Panc1 (cell line): ENCODE measurements around the gene FEN1. TPM values are rescaled to one million over a fixed set of nuclear protein-coding genes. Genes with fewer than 3 reads are reported as not detected.

Source experiments
- ATAC-seq: fragments of 200-7000 bp; cut with Tn5 transposase; 2 replicates; pipeline ENCODE4 v1.9.1; 2020; ENCODE audit warnings: mild to moderate bottlenecking, moderate library complexity
- BruUV-seq: library from RNA; stranded (reverse); fragments of 400-500 nt; replicated peaks from 2 replicates; lab custom pipeline; 2021; lab: Mats Ljungman, UMichigan
- CTCF ChIA-PET: fragments of 300-600 bp; sonication (Branson Sonifier 250); formaldehyde crosslinking; loops from one replicate; lab custom pipeline; 2022; ENCODE audit warnings: antibody characterized with exemption; lab: Charles Lee
- POLR2A ChIA-PET: fragments of 300-600 bp; sonication (Branson Sonifier 250); formaldehyde crosslinking; loops from one replicate; lab custom pipeline; 2022; ENCODE audit warnings: antibody characterized with exemption; lab: Charles Lee
- DNase-seq: peaks from one replicate; pipeline ENCODE4 v3.0.0-alpha.2; 2010; ENCODE audit warnings: low read depth, low spot score
- H3K27ac ChIP-seq: 2 replicates; pipeline ENCODE4 v1.5.1; 2011; ENCODE audit warnings: mild to moderate bottlenecking, low read length, inconsistent platforms
- H3K27me3 ChIP-seq: fragments of 200-500 bp; sonication (Bioruptor generic); 2 replicates; pipeline ENCODE4 v1.6.0; 2014; ENCODE audit warnings: low read length, inconsistent platforms; ENCODE audit not compliant: control insufficient read depth, insufficient read depth
- H3K36me3 ChIP-seq: fragments of 200-500 bp; sonication (Bioruptor generic); 2 replicates; pipeline ENCODE4 v1.5.1; 2014; ENCODE audit warnings: inconsistent platforms, mild to moderate bottlenecking, low read length, moderate library complexity; ENCODE audit not compliant: control insufficient read depth, insufficient read depth
- H3K4me1 ChIP-seq: 2 replicates; pipeline ENCODE4 v1.5.1; 2011; ENCODE audit warnings: inconsistent platforms, mild to moderate bottlenecking, low read length, moderate library complexity; ENCODE audit not compliant: control insufficient read depth, insufficient read depth
- H3K4me3 ChIP-seq, 2 experiments: 2 replicates each; pipeline ENCODE4 v1.5.1; 2011 to 2012; ENCODE audit warnings: low read depth in 2 of 2, low read length in 2 of 2, mild to moderate bottlenecking in 2 of 2, inconsistent platforms in 1 of 2, moderate library complexity in 1 of 2
- H3K9me3 ChIP-seq: fragments of 200-500 bp; sonication (Bioruptor generic); 2 replicates; pipeline ENCODE4 v1.5.1; 2014; ENCODE audit warnings: low read depth, mild to moderate bottlenecking, inconsistent platforms, low read length, moderate library complexity; ENCODE audit not compliant: control insufficient read depth, insufficient read depth
- CTCF ChIP-seq: fragments of 450-650 bp; IDR thresholded peaks from 2 replicates; pipeline ENCODE4 v1.5.1; 2017; ENCODE audit warnings: mild to moderate bottlenecking
- POLR2AphosphoS5 ChIP-seq: IDR thresholded peaks from 2 replicates; pipeline ENCODE4 v1.6.1; 2012; ENCODE audit warnings: mild to moderate bottlenecking, low read depth, low read length, moderate library complexity
- REST ChIP-seq, 2 experiments: IDR thresholded peaks; 2 replicates each; pipeline ENCODE4 v1.6.1; 2011 to 2012; ENCODE audit warnings: low read depth in 2 of 2, control low read depth in 1 of 2, low read length in 1 of 2, mild to moderate bottlenecking in 1 of 2, moderate library complexity in 1 of 2; ENCODE audit not compliant: insufficient read depth in 1 of 2
- SIN3A ChIP-seq: IDR thresholded peaks from 2 replicates; pipeline ENCODE4 v1.6.1; 2012; ENCODE audit warnings: low read depth, mild to moderate bottlenecking, low read length, moderate library complexity, borderline replicate concordance; ENCODE audit not compliant: insufficient read depth
- TCF7L2 ChIP-seq: IDR thresholded peaks from 2 replicates; pipeline ENCODE4 v1.6.1; 2011; ENCODE audit warnings: mild to moderate bottlenecking, low read depth, low read length, inconsistent platforms
- in situ Hi-C: cut with HindIII; loops from 2 replicates; pipeline ENCODE4 v1.10.0; 2016; ENCODE audit warnings: low sequenced_read_pairs, low pct_unique_long_range_greater_than_20kb
- intact Hi-C: fragments of 100-400 bp; cut with micrococcal nuclease; formaldehyde crosslinking; loops from one replicate; pipeline ENCODE4 v1.10.0; 2022; ENCODE audit not compliant: unreplicated experiment
- total RNA-seq: library from RNA; stranded (reverse); gene quantifications from one replicate; pipeline ENCODE4 v1.2.1, GENCODE V29; 2021; ENCODE audit not compliant: unreplicated experiment

FEN1 gene
- total RNA-seq, 1 experiment from 2014 or later, result 67.6 TPM

- peaks cover 9% of the 10 kb centered on the region; the same call in 1 of the 2 replicates for H3K4me1 ChIP-seq
- H3K4me3 ChIP-seq, result no peak overlapping the region
- H3K27me3 ChIP-seq, result no peaks in the 10 kb centered on the region
- H3K27ac ChIP-seq, result no peak overlapping the region
- CTCF ChIA-PET, result no interaction called here
- POLR2A ChIA-PET, result no interaction called here
- H3K36me3 ChIP-seq, result peaks cover 9% of the 10 kb centered on the region
- in situ Hi-C loops (no loop called here), intact Hi-C loops (no loop called here)
- ATAC-seq (no peak), DNase-seq (no peak)
- no TSS peak for BruUV-seq
- TF ChIP-seq CTCF, result no peak
- TF ChIP-seq POLR2AphosphoS5, result no peak
- no peak for TF ChIP-seq REST (IDR thresholded peaks at IDR 0.05; ENCODE audit: insufficient read depth in 1 of 2, low read depth in 2 of 2, low read length in 1 of 2)
- no peak for TF ChIP-seq SIN3A
- TF ChIP-seq TCF7L2, result no peak
- no peaks in the 10 kb centered on the region for H3K9me3 ChIP-seq
Observed at GRCh38 chr11:61800331-61801281, 7.9 kb downstream of the FEN1 start.

DNA sequence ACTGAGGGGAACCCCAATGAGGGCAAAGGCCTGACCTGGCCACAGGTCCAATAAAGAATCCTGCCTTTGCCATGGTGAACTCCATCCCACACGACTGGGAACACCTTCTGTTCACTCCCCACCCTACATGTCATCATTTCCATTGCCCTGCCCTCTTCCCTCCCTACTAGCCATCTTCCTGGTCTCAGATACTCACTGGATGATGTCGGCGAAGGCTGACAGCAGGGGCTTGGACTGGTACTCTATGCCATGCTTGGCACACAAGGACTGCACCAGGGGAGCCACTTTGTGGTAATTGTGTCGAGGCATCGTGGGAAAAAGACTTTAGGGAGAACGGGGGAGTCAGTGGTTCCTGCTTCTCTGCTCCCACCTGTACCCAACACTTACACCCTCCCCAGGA lies 9.9 kb downstream of the FEN1 start:
- no TSS peak for BruUV-seq
- ChIA-PET CTCF (no interaction called here), POLR2A (no interaction called here)
- DNase-seq (no peak), ATAC-seq (no peak)
- H3K36me3 ChIP-seq, result peaks cover 12% of the 10 kb centered on the region
- H3K4me3 ChIP-seq, result no peak overlapping the region
- H3K27ac ChIP-seq, result no peak overlapping the region
- intact Hi-C loops, result no loop called here
- peaks cover 5% of the 10 kb centered on the region; the same call in 1 of the 2 replicates for H3K4me1 ChIP-seq
- TF ChIP-seq TCF7L2 (no peak), POLR2AphosphoS5 (0 out of 2 replicates have a peak, but pooled peaks have one; percentile 3)
- H3K27me3 ChIP-seq, result no peaks in the 10 kb centered on the region
- in situ Hi-C loops, result no loop called here
- H3K9me3 ChIP-seq, result no peaks in the 10 kb centered on the region
